Activated CD4-positive, alpha-beta T cell treated with anti-CD3 and anti-CD28 coated beads, Interleukin-2, amount 10 ng/mL, durations not matched to agents 24 days and 14 days (primary cell): ENCODE data around the gene CNTFR. TPM values are rescaled to one million over a fixed set of nuclear protein-coding genes. Genes with fewer than 3 reads are reported as not detected.

ENCODE experiments used
- DNase-seq: peaks from one replicate; pipeline ENCODE4 v3.0.0; 2022
- H3K27ac Mint-ChIP-seq: one replicate; pipeline ENCODE4 v1.8.0; 2022; ENCODE audit warnings: mild to moderate bottlenecking, mixed read lengths
- H3K27me3 Mint-ChIP-seq: one replicate; pipeline ENCODE4 v1.8.0; 2022; ENCODE audit warnings: mixed read lengths
- H3K36me3 Mint-ChIP-seq: one replicate; pipeline ENCODE4 v1.8.0; 2022; ENCODE audit warnings: low read depth, mild to moderate bottlenecking, mixed read lengths
- H3K4me1 Mint-ChIP-seq: one replicate; pipeline ENCODE4 v1.8.0; 2021; ENCODE audit warnings: mixed read lengths
- H3K4me3 Mint-ChIP-seq: one replicate; pipeline ENCODE4 v1.8.0; 2022; ENCODE audit warnings: mild to moderate bottlenecking, moderate library complexity, mixed read lengths
- H3K9me3 Mint-ChIP-seq: one replicate; pipeline ENCODE4 v1.8.0; 2021; ENCODE audit warnings: mixed read lengths
- intact Hi-C: fragments of 100-400 bp; cut with micrococcal nuclease; formaldehyde crosslinking; loops from one replicate; pipeline ENCODE4 v1.15.1; 2023
- total RNA-seq: library from RNA; stranded (reverse); gene quantifications from 2 replicates; pipeline ENCODE4 v1.2.3, GENCODE V29; 2022

CNTFR gene
- total RNA-seq, 1 donor from 2014 or later: not detected

DNA sequence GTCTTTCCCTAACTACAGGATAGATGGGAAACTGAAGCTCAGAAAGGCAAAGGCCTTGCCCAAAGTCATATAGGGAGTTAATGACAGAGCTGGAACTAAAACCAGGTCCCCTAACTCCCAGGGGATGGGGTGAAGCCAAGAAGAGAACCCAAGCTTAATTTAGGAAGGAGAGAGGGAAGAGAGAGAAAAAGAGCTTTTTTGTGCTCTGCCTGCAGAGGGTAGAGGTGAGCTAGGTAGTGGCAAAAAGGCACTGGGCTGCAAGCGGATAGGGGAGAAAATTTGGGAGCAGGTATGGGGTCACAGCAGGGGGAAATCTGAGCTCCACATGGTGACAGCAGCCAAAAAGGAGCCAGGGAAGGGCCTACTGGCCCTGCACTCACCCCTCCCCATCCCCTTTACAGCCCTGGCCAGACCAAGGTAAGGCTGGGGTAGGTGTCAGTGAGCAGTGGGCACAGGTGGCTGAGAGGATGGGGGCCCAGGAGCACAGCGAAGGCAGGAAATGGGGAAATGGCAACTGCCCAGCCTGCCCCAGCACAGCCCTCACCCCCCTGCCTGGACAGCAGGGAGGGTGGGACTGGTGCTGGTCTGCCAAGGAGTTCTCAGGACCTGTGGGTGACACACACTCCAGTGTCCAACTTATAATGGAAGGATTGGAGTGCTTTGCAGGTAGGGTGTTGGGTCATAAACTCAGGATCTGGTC lies 70.1 kb downstream of the CNTFR start:
- DNase-seq: no peak
- no peaks in the 10 kb centered on the region for H3K9me3 Mint-ChIP-seq
- H3K4me1 Mint-ChIP-seq: peaks cover 5% of the 10 kb centered on the region
- H3K36me3 Mint-ChIP-seq: no peaks in the 10 kb centered on the region
- intact Hi-C loops: no loop called here
- no peak overlapping the region for H3K27ac Mint-ChIP-seq
- no peak overlapping the region for H3K4me3 Mint-ChIP-seq
- H3K27me3 Mint-ChIP-seq: peaks cover 30% of the 10 kb centered on the region

DNA sequence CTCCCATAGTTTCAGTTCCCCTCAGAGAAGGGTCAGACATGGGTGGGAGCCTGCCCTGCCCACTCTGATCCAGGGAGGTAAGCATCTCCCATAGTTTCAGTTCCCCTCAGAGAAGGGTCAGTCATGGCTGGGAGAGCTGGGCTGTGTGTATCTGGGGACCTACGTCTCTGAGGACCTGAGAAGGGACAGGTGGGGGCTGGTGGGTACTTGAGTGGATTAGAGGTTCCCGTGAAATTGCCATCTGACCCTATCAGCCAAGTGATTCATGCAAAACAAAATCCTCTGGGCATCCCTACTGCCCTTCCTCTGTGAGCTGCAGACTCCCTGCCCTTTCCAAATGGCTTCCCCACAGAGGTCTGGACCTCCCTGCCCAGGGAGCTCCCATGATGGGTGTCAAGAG lies 70.6 kb downstream of the CNTFR start:
- Mint-ChIP-seq H3K27me3 (peaks cover 25% of the 10 kb centered on the region), H3K36me3 (no peaks in the 10 kb centered on the region), H3K9me3 (no peaks in the 10 kb centered on the region), H3K4me3 (no peak overlapping the region), H3K27ac (no peak overlapping the region), H3K4me1 (peaks cover 4% of the 10 kb centered on the region)
- intact Hi-C loops: no loop called here
- DNase-seq: no peak

DNA sequence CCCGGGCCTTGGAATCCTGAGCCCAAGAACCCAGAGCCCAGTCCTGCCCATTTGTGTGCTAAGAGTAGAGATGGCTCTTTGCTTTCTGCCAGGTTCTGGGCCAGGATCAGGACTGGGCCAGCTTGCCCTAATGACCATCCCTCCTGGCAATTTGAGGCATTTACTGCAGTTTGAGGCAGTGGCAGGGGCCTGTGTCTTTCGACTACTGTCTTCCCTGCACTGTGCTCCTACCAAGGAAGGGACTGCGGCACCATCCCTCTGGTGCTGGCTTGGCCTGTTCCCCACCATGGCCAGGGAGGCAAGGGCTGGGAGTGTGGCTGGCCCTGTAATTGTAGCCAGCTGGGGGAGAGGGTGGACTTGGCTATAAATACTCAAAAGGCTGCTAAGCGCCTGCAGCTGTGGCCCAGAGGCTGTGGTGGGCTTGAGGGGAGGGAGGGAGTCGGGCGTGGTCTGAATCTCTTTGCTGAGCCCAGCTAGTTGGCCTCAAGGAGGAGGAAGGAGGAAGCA lies 71.4 kb downstream of the CNTFR start:
- no peak for DNase-seq
- Mint-ChIP-seq H3K4me3 (no peak overlapping the region), H3K4me1 (peaks cover 4% of the 10 kb centered on the region), H3K27me3 (peaks cover 21% of the 10 kb centered on the region), H3K27ac (no peak overlapping the region), H3K36me3 (no peaks in the 10 kb centered on the region), H3K9me3 (no peaks in the 10 kb centered on the region)
- intact Hi-C loops: no loop called here

DNA sequence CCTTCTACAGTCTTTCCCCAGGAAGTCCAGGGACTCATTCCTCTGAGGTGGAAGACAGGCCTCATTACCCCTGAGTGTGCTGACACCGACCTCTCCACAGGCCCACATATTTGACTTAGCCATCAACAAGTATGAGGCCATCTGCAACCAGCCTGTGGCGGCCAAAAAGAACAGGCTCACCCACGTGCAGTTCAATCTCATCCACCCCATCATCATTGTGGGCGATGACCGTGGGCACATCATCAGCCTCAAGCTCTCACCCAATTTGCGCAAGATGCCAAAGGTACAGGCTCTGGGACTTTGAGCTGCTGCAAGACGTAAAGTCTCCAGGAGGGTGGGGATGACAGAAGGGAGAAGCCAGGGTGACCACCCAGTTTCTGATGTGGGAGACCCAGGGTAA lies 72.3 kb downstream of the CNTFR start:
- no peaks in the 10 kb centered on the region for H3K4me1 Mint-ChIP-seq
- no peaks in the 10 kb centered on the region for H3K9me3 Mint-ChIP-seq
- DNase-seq: no peak
- no peak overlapping the region for H3K4me3 Mint-ChIP-seq
- H3K36me3 Mint-ChIP-seq: no peaks in the 10 kb centered on the region
- intact Hi-C loops: no loop called here
- H3K27me3 Mint-ChIP-seq: peaks cover 16% of the 10 kb centered on the region
- no peak overlapping the region for H3K27ac Mint-ChIP-seq

DNA sequence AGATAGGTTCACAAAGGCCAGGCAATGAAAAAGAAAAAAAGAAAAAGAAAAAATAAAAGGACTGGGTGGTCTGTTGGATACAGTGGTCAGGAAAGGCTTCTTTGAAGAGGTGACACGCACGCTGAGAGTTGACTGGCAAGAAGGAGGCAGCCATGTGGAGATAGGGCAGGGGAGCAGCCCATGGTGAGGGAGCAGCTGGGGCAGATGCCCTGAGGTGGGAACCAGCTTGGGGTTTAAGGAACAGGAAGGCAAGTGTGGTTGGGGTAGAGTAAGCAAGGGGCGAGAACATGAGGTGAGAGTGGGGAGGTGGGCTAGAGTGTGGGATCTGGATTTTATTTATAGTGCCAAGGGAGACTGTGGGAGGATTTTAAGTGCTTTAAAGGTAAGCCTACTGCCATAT lies 73.6 kb downstream of the CNTFR start:
- Mint-ChIP-seq H3K4me1 (no peaks in the 10 kb centered on the region), H3K27me3 (peaks cover 8% of the 10 kb centered on the region), H3K36me3 (no peaks in the 10 kb centered on the region), H3K4me3 (no peak overlapping the region), H3K9me3 (no peaks in the 10 kb centered on the region), H3K27ac (no peak overlapping the region)
- no peak for DNase-seq
- intact Hi-C loops: no loop called here

DNA sequence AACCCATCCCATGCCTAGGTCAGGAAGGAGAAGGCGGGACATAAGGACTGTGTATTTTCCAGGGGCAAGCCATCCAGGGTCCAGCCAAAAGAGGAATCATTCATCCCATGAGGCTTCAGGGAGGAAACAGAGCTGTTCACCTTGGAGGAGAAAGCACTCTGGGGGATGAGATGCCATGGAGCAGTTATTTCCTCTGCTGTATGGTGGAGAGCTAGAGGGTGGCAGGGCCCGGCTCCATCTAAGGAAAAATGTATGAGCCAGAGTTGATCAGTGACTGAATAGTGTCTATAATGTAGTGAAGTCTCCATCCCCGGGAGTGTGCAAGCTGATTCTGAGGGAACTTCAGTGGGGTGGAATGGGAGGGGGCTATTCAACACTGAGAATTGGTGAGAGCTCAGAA lies 74.7 kb downstream of the CNTFR start:
- intact Hi-C loops: no loop called here
- Mint-ChIP-seq H3K4me1 (no peaks in the 10 kb centered on the region), H3K9me3 (no peaks in the 10 kb centered on the region), H3K27ac (no peak overlapping the region), H3K4me3 (no peak overlapping the region), H3K27me3 (peaks cover 7% of the 10 kb centered on the region), H3K36me3 (no peaks in the 10 kb centered on the region)
- no peak for DNase-seq

DNA sequence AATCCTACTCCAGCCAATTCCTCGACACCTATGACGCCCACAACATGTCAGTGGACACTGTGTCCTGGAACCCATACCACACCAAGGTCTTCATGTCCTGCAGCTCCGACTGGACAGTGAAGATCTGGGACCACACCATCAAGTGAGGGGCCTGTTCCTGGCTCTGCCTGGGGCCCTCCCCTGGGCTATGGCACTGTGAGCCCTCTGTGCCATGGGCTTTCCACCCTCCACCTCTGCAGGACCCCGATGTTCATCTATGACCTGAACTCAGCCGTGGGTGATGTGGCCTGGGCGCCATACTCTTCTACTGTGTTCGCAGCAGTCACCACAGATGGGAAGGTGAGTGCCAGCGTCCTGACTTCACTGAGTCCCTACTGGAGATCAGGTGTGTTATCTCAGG lies 75.1 kb downstream of the CNTFR start:
- H3K36me3 Mint-ChIP-seq: no peaks in the 10 kb centered on the region
- DNase-seq: no peak

DNA sequence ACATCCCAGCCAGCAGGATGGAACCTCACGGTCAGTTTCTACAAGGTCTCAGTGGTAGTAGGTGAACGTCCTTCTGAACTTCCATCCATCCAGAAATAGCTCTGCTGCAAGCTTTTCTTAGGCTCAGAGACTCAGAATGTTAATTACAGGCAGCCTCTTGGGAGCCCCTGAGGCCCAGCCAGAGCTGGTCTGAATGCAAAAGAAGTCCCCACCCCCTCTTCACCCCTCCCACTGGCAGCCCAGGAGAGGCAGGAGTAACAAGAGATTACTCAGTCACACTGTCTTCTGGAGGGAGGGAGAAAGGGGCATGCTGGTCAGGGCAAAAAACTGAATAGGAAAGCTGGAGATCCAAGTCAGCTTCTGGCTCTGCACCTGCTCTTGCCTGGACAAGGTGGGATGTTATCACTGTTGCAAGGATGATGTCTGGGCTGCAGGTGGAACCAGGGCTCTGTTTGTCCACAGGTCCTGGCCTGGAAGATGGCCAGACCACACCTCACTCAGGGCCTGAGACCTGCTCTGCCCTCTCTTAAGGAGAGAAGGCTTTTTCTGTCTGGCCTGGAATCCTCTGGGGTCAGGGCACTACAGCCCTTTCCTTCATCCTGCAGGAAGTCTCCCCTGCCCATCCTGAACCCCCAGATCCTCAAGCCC lies 75.8 kb downstream of the CNTFR start:
- no peak overlapping the region for H3K4me3 Mint-ChIP-seq
- H3K4me1 Mint-ChIP-seq: no peaks in the 10 kb centered on the region
- H3K36me3 Mint-ChIP-seq: no peaks in the 10 kb centered on the region
- H3K9me3 Mint-ChIP-seq: no peaks in the 10 kb centered on the region
- H3K27ac Mint-ChIP-seq: no peak overlapping the region
- DNase-seq: no peak
- H3K27me3 Mint-ChIP-seq: peaks cover 4% of the 10 kb centered on the region
- intact Hi-C loops: no loop called here

More for the DNA sequence above, 75.1 kb downstream of the CNTFR start:
- Mint-ChIP-seq H3K4me1 (no peaks in the 10 kb centered on the region), H3K27me3 (peaks cover 7% of the 10 kb centered on the region), H3K4me3 (no peak overlapping the region), H3K9me3 (no peaks in the 10 kb centered on the region), H3K27ac (no peak overlapping the region)
- intact Hi-C loops: no loop called here

DNA sequence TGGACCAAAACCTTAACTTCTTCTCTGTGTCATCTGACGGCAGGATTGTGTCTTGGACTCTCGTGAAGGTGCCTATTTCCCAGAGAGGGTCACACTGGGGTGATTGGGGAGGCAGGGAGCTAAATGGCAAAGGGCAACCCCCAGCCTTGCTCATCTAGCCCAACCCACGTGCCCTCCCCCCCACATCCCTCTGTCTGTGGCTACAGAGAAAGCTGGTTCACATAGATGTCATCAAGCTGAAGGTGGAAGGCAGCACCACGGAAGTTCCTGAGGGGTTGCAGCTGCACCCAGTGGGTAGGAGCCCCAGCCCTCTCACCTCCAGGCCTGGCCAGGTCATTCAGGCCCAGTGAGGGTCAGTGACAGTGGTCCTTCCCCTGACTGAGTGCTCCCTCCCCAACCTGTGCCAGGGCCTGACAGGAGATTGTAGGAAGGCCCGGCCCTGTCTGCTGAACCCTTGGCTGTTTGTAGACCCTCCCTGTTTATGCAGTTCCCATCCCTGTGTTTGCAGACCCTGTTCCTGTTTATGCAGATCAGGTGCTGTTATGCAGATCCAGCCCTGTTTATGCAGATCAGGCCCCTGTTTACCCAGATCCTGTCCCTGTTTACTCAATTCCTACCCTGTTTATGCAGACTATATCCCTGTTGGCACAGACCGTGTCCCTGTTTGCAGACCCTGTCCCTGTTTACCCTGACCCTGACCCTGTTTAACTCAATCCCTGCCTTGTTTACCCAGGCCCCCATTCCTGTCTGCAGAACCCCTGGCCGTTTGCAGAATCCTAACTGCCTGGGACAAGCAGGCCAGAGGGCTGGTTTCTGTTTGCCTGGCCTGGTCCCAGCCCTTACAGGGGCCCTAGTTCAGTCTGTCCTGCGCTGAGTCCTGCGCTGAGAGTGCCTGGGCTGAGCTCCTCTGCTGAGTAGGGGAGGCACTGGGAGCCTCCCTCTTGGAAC lies 77.1 kb downstream of the CNTFR start:
- Mint-ChIP-seq H3K36me3 (no peaks in the 10 kb centered on the region), H3K9me3 (no peaks in the 10 kb centered on the region), H3K4me1 (no peaks in the 10 kb centered on the region), H3K27me3 (peaks cover 4% of the 10 kb centered on the region), H3K27ac (no peak overlapping the region), H3K4me3 (no peak overlapping the region)
- DNase-seq: no peak
- intact Hi-C loops: no loop called here

DNA sequence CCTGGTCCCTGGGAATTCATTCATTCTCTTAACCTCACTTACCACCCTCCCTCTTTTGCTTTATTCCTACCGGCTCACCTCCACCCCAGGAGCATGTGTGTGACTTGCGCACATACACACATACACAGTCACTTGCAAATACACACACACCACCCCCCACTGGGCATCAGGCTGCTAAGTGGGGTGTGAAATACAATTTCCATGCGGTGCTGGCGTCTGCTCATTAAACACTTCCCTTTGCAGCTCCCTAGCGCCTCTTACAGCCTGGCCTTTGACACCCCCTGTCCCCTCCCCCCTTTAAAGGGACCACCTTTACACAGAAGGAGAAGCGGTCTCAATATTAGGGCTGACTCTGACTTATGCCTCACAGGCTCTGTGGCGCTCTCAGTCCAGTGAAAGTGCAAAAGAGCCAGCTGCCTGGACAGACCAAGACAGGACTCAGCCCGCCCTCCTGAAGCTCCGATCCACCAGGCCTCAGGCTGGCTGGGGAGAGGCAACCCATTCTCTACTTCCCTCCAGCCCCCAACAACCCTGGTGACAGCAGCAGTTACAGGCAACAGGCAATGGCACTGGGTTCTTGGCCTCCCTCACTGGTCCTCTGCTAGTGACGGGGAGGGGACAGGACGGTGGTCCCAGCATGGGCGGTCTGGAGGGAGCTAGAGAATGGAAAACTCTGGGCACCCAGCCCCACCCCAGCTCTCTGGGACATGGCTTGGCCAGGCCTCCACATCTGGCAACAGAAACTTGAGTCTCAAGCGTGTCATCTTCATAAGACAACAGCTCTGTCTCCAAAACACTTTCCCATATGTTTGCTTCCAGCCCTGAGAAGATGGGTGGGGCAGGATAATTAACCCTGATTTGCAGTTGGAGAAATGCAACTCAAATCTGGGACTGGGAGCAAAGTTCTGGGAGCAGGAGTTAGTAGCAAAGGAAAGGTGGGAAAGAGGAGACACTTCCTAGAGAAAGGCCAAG lies 78.7 kb downstream of the CNTFR start:
- Mint-ChIP-seq H3K4me3 (no peak overlapping the region), H3K27ac (no peak overlapping the region), H3K9me3 (no peaks in the 10 kb centered on the region), H3K36me3 (no peaks in the 10 kb centered on the region), H3K4me1 (no peaks in the 10 kb centered on the region), H3K27me3 (peaks cover 1% of the 10 kb centered on the region)
- DNase-seq: no peak
- intact Hi-C loops: no loop called here

DNA sequence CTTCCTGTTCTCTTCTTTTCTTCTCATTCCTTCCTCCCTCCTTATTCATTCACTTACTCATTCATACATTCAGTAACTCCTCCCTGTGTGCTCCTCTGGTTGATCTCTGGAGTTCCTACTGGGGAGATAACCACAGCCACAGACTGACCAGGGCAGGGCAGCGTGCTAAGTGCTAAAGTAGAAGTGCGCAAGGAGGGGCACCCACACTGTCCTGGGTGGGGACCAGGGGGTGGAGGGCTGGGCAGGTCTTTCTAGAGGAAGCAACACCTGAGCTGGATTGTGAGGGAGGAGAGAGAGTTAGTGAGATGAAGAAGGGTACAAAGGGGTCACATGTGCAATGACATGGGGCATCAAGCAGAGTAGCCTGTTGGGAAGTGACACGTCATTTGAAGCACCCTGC lies 80.6 kb downstream of the CNTFR start:
- H3K4me1 Mint-ChIP-seq: no peaks in the 10 kb centered on the region
- no peaks in the 10 kb centered on the region for H3K9me3 Mint-ChIP-seq
- H3K27ac Mint-ChIP-seq: no peak overlapping the region
- H3K36me3 Mint-ChIP-seq: no peaks in the 10 kb centered on the region
- H3K4me3 Mint-ChIP-seq: no peak overlapping the region
- H3K27me3 Mint-ChIP-seq: peaks cover 9% of the 10 kb centered on the region
- DNase-seq: no peak
- intact Hi-C loops: no loop called here

DNA sequence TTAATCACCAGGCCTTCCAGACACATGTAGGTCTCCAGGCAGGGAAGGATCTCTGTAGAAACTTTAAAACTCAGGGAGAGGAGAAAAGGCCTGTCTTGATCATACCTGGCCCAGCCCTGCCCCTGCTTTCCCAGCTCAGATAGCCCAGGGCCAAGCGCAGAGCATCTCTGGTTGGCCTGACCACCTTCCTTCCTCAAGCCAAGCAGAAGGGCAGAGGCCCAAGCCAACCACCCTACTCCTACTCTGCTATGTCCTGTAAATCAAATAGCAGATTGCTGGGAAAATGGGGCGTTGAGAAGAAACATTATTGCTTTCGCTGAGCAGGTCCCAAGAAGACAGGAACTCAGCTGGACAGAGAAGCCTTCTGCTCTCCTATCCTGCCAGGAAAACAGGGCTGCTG lies 81.1 kb downstream of the CNTFR start:
- Mint-ChIP-seq H3K27ac (no peak overlapping the region), H3K4me1 (no peaks in the 10 kb centered on the region), H3K27me3 (peaks cover 9% of the 10 kb centered on the region), H3K36me3 (no peaks in the 10 kb centered on the region), H3K4me3 (no peak overlapping the region), H3K9me3 (no peaks in the 10 kb centered on the region)
- DNase-seq: no peak
- intact Hi-C loops: no loop called here

DNA sequence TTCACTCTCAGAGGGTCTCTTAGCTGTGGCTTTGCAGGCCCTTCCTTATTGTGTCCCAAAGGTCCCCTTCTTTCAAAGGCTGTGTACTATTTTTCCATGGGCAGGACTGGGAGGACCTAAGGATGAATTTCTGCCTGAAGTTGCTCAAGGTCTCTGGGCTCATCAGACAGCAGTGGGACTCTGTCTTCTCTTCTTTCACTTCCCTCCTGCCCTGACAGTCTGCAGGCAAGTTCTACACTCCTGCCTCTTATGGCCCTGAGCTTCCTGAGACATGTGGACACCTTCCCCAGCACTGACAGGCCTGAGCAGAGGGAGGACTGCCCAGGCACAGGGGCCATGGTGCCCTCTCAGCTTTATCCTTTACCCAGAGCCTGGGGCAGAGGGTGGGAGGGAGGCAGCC lies 81.6 kb downstream of the CNTFR start:
- peaks cover 9% of the 10 kb centered on the region for H3K27me3 Mint-ChIP-seq
- H3K4me3 Mint-ChIP-seq: no peak overlapping the region
- DNase-seq: no peak
- no peaks in the 10 kb centered on the region for H3K9me3 Mint-ChIP-seq
- intact Hi-C loops: no loop called here
- no peaks in the 10 kb centered on the region for H3K36me3 Mint-ChIP-seq
- no peak overlapping the region for H3K27ac Mint-ChIP-seq
- H3K4me1 Mint-ChIP-seq: no peaks in the 10 kb centered on the region
